ENCODE data around the gene JOSD1.
"Not testable (repeated sequence)": the region's sequence is repeated elsewhere in the genome, so short reads cannot be mapped to it uniquely, and the experiment has no call there.

JOSD1 gene

DNA sequence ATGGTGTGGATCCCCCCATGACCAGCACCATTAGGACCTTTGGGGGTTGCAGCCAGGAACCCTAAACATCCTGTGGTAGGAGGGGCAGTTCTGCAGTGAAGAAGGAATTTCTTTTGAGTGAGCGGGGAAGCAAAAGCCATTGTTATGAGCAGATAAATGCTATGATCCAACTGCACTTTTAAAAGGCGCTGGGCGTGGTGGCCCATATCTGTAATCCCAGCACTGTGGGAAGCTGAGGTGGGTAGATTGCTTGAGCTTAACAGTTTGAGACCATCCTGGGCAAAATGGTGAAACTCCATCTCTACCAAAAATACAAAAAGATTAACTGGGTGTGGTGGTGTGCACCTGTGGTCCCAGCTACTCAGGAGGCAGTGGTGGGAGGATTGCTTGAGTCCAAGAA, 24.9 kb downstream of the JOSD1 start:
- DNase-seq = no peak

GRCh38 chr22:38674888-38675287, 25.9 kb downstream of the JOSD1 start:
- no peak for DNase-seq

GRCh38 chr22:38657045-38657909, 43.5 kb downstream of the JOSD1 start:
- peak; percentile 15 for DNase-seq

- peak; percentile 85 for DNase-seq
These were observed 44.3 kb downstream of the JOSD1 start, which contains the start of the genes CBY1 and FAM227A for GRCh38 chr22:38656256-38657044. Gene CBY1, plus strand, starts transcription at chr22:38656638. Its CDS starts 11,417 bp downstream, at chr22:38668055. Gene FAM227A, minus strand, starts transcription at chr22:38656392. Its CDS starts 6,224 bp downstream, at chr22:38650168.

DNA sequence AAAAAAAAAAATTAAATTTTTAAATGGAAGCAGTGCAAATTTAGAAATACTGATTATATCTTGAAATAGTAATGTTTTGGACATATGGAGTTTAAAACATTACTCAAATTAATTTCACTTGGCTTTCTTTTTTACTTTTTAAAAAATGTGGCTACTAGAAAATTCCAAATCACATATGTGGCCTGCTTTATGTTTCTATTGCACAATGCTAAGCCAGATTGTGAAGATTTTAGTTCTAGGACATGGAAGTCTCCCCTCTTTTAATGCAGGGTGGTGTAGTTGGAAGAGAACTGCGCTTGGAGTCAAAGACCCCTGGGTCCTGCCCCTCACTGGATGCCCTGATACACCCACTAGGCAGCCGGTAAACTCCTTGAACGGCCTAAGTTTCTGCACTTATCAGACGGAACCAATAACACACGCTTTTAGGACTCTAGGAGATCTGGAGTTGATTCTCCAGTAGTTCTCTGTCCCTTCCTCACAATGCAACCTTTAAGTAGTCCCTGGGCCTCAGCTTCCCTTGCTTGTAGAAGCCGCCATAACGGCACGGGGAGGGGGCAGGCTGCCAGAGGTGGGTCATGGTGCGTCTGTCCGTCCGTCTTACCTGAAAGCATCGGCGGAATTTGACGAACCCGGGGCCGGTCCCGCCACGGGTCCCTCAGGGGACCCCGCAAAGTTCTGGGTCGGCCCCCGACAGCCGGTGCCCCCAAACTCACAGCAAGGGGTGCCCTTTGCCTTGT, 45.1 kb downstream of the JOSD1 start:
- DNase-seq = no peak

GRCh38 chr22:38653741-38654140, 47.0 kb downstream of the JOSD1 start:
- DNase-seq = no peak

- no peak for DNase-seq
These were observed 47.9 kb downstream of the JOSD1 start for GRCh38 chr22:38652859-38653258.

DNA sequence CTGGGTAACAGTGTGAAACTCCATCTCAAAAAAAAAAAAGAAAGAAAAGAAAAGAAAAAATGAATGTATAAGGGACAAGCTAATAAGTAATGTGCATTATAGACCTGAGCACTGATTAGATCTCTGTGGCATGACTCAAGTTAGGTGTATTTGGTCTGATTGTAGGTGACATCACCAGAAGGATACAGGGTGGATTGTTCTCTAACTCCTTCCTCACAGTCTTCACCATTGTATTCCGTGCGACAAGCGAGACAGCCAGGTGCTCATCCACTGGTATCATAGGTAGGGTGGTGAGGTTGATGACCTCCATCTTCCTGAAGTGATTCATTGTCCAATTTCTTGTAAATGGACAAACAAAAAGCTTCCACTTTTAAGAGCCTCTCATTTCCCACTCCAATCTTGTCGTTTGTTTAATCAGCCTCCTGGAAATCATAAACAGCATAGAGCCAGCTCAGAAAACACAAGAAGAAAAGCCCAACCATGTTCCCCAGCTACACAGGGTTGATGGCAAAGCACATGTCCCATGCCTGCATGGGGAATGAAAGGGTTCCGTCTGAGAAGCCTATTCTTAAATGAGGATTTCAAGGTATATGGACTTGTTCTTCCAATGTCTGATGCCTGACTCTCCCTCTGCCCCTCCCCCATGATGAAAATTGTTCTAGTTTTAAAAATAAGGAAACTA, 50.8 kb downstream of the JOSD1 start:
- DNase-seq = no peak

- no peak for DNase-seq
These were observed 55.3 kb downstream of the JOSD1 start for GRCh38 chr22:38645430-38645829.

DNA sequence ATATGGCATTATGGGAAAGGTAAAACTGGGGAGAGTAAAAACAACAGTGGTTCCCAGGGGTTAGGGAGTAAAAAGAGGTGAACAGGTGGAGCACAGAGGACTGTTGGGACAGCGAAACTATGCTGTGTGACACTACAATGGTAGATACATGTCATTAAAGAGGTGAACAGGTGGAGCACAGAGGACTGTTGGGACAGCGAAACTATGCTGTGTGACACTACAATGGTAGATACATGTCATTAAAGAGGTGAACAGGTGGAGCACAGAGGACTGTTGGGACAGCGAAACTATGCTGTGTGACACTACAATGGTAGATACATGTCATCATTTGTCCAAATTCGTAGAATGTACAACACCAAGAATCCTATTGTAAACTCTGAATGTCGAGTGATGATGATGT, 56.5 kb downstream of the JOSD1 start:
- not testable (repeated sequence) for DNase-seq

- no peak for DNase-seq
These were observed 59.2 kb downstream of the JOSD1 start for GRCh38 chr22:38641476-38642040.

GRCh38 chr22:38638728-38639127, 62.0 kb downstream of the JOSD1 start:
- no peak for DNase-seq

GRCh38 chr22:38638216-38638615, 62.5 kb downstream of the JOSD1 start:
- DNase-seq = no peak

Data from stimulated activated naive CD4-positive, alpha-beta T cell treated with Interleukin-2 at 50 U/mL for 16 hours (primary cell).